G401 (cell line): ENCODE results near the gene COL27A1. TPM values are rescaled to one million over a fixed set of nuclear protein-coding genes. Genes with fewer than 3 reads are reported as not detected.
"Not testable (repeated sequence)": the region's sequence is repeated elsewhere in the genome, so short reads cannot be mapped to it uniquely, and the experiment has no call there.

ENCODE experiments used
- DNase-seq: peaks from one replicate; pipeline ENCODE4 v3.0.0-alpha.2; 2015; ENCODE audit warnings: low spot score
- in situ Hi-C: cut with HindIII; loops from 2 replicates; pipeline ENCODE4 v1.10.0; 2016; ENCODE audit warnings: low sequenced_read_pairs, mixed read lengths
- total RNA-seq: library from RNA; depleted of rRNA; stranded (reverse); fragments of >200 nt; shearing (Covaris generic); gene quantifications from 2 replicates; pipeline ENCODE4 v1.2.3, GENCODE V29; 2014

Gene COL27A1
- total RNA-seq, 1 experiment from 2014 or later, result 2.8 TPM

GRCh38 chr9:114178756-114179450, 23.6 kb downstream of the COL27A1 start:
- DNase-seq, result peak; percentile 89
- in situ Hi-C loops, result no loop called here

- in situ Hi-C loops, result no loop called here
- DNase-seq, result no peak
Measured at GRCh38 chr9:114179516-114179915, 24.2 kb downstream of the COL27A1 start.

- no peak for DNase-seq
- in situ Hi-C loops, result no loop called here
Measured at GRCh38 chr9:114180696-114181606, 25.6 kb downstream of the COL27A1 start.

GRCh38 chr9:114181607-114182409, 26.5 kb downstream of the COL27A1 start:
- in situ Hi-C loops, result no loop called here
- DNase-seq, result no peak

GRCh38 chr9:114183006-114183405, 27.7 kb downstream of the COL27A1 start:
- in situ Hi-C loops, result no loop called here
- DNase-seq, result no peak

GRCh38 chr9:114184071-114184470, 28.7 kb downstream of the COL27A1 start:
- DNase-seq, result no peak
- in situ Hi-C loops, result no loop called here

- in situ Hi-C loops, result no loop called here
- DNase-seq, result no peak
Measured at GRCh38 chr9:114184866-114185265, 29.5 kb downstream of the COL27A1 start.

GRCh38 chr9:114185570-114186490, 30.5 kb downstream of the COL27A1 start:
- no peak for DNase-seq
- in situ Hi-C loops, result no loop called here

- in situ Hi-C loops, result no loop called here
- DNase-seq, result no peak
Measured at GRCh38 chr9:114186605-114187289, 31.4 kb downstream of the COL27A1 start.

GRCh38 chr9:114187827-114188226, 32.5 kb downstream of the COL27A1 start:
- no peak for DNase-seq
- in situ Hi-C loops, result no loop called here

- no peak for DNase-seq
- in situ Hi-C loops, result no loop called here
Measured at GRCh38 chr9:114189823-114190562, 34.7 kb downstream of the COL27A1 start.

GRCh38 chr9:114190563-114190905, 35.2 kb downstream of the COL27A1 start:
- peak; percentile 81 for DNase-seq
- in situ Hi-C loops, result no loop called here

GRCh38 chr9:114191402-114191801, 36.1 kb downstream of the COL27A1 start:
- DNase-seq, in situ Hi-C loops: not testable (repeated sequence)

GRCh38 chr9:114192539-114192938, 37.2 kb downstream of the COL27A1 start:
- in situ Hi-C loops, result no loop called here
- DNase-seq, result no peak

- in situ Hi-C loops, result no loop called here
Measured at GRCh38 chr9:114193090-114193489, 37.8 kb downstream of the COL27A1 start.

GRCh38 chr9:114196117-114196516, 40.8 kb downstream of the COL27A1 start:
- in situ Hi-C loops, result no loop called here
- no peak for DNase-seq

More at GRCh38 chr9:114193090-114193489, 37.8 kb downstream of the COL27A1 start:
- no peak for DNase-seq

GRCh38 chr9:114196979-114197622, 41.8 kb downstream of the COL27A1 start:
- in situ Hi-C loops, result no loop called here
- DNase-seq, result no peak
